ENCODE measurements around the gene CACTIN. TPM values are rescaled to one million over a fixed set of nuclear protein-coding genes. Genes with fewer than 3 reads are reported as not detected.
"Not testable (repeated sequence)": the region's sequence is repeated elsewhere in the genome, so short reads cannot be mapped to it uniquely, and the experiment has no call there.

CACTIN gene
- total RNA-seq, 1 donor from 2014 or later = 10.7 TPM

GRCh38 chr19:3604227-3604986 is 22.2 kb downstream of the CACTIN start:
- no peak for DNase-seq (ENCODE audit: low spot score)
- intact Hi-C loops (cut with DNase I) = no loop called here

- intact Hi-C loops (cut with DNase I) = no loop called here
- no peak for DNase-seq (ENCODE audit: low spot score)
Observed at GRCh38 chr19:3603121-3603811, 23.3 kb downstream of the CACTIN start.

GRCh38 chr19:3601021-3601420 is 25.6 kb downstream of the CACTIN start:
- DNase-seq (ENCODE audit: low spot score) = no peak
- intact Hi-C loops (cut with DNase I) = no loop called here

GRCh38 chr19:3599776-3600187 is 26.8 kb downstream of the CACTIN start:
- intact Hi-C loops (cut with DNase I) = no loop called here
- no peak for DNase-seq (ENCODE audit: low spot score)

- intact Hi-C loops (cut with DNase I) = no loop called here
Observed at GRCh38 chr19:3595521-3596061, 31.0 kb downstream of the CACTIN start.

GRCh38 chr19:3593156-3593555 is 33.4 kb downstream of the CACTIN start:
- intact Hi-C loops (cut with DNase I) = no loop called here
- no peak for DNase-seq (ENCODE audit: low spot score)

More at GRCh38 chr19:3595521-3596061, 31.0 kb downstream of the CACTIN start:
- no peak for DNase-seq (ENCODE audit: low spot score)

GRCh38 chr19:3591876-3592613 is 34.5 kb downstream of the CACTIN start:
- DNase-seq (ENCODE audit: low spot score) = no peak
- intact Hi-C loops (cut with DNase I) = no loop called here

- intact Hi-C loops (cut with DNase I) = no loop called here
- no peak for DNase-seq (ENCODE audit: low spot score)
Observed at GRCh38 chr19:3590991-3591659, 35.5 kb downstream of the CACTIN start.

GRCh38 chr19:3589949-3590348 is 36.6 kb downstream of the CACTIN start:
- intact Hi-C loops (cut with DNase I) = no loop called here
- no peak for DNase-seq (ENCODE audit: low spot score)

GRCh38 chr19:3589439-3589838 is 37.2 kb downstream of the CACTIN start:
- intact Hi-C loops (cut with DNase I) = no loop called here
- DNase-seq (ENCODE audit: low spot score) = no peak

GRCh38 chr19:3586707-3587346 is 39.8 kb downstream of the CACTIN start:
- intact Hi-C loops (cut with DNase I) = no loop called here
- DNase-seq (ENCODE audit: low spot score) = no peak

GRCh38 chr19:3586127-3586626 is 40.4 kb downstream of the CACTIN start:
- intact Hi-C loops (cut with DNase I) = no loop called here
- DNase-seq (ENCODE audit: low spot score) = no peak

GRCh38 chr19:3585301-3586126 is 41.1 kb downstream of the CACTIN start, which contains the start of gene GIPC3:
Gene GIPC3 (plus strand): TSS chr19:3585478. CDS start chr19:3585598, 120 bp downstream.
- no peak for DNase-seq (ENCODE audit: low spot score)
- intact Hi-C loops (cut with DNase I) = loop anchor here (1.0 kb wide), 1 partner anchor 33 kb away; no protein-coding TSS in a partner anchor

- intact Hi-C loops (cut with DNase I); DNase-seq (ENCODE audit: low spot score): not testable (repeated sequence)
Observed at GRCh38 chr19:3584036-3584802, 42.4 kb downstream of the CACTIN start.

GRCh38 chr19:3581792-3582191 is 44.8 kb downstream of the CACTIN start:
- DNase-seq (ENCODE audit: low spot score); intact Hi-C loops (cut with DNase I): not testable (repeated sequence)

GRCh38 chr19:3580156-3580934 is 46.2 kb downstream of the CACTIN start:
- no peak for DNase-seq (ENCODE audit: low spot score)
- intact Hi-C loops (cut with DNase I) = no loop called here

Data from cardiac septum (tissue), 1 donor.